KOPT-K1 (cell line): Measurements from ENCODE around the gene SLC16A1.
A peak's percentile ranks its signal among the peaks of the same experiment; 100 is the strongest.

Experiments
- H3K27ac ChIP-seq: fragments of 200-600 bp; sonication (generic); 2 replicates; pipeline ENCODE4 v1.5.1; 2016; ENCODE audit warnings: antibody characterized with exemption, mild to moderate bottlenecking, low read depth, low read length; ENCODE audit not compliant: poor library complexity, severe bottlenecking
- H3K36me3 ChIP-seq: fragments of 200-600 bp; sonication (generic); 2 replicates; pipeline ENCODE4 v1.5.1; 2017; ENCODE audit warnings: antibody characterized with exemption, mild to moderate bottlenecking, low read length, moderate library complexity; ENCODE audit not compliant: insufficient read depth
- H3K9me3 ChIP-seq: fragments of 200-600 bp; sonication (generic); 2 replicates; pipeline ENCODE4 v1.5.1; 2017; ENCODE audit warnings: antibody characterized with exemption, low read length, mild to moderate bottlenecking; ENCODE audit not compliant: insufficient read depth, poor library complexity, severe bottlenecking

The SLC16A1 gene

DNA sequence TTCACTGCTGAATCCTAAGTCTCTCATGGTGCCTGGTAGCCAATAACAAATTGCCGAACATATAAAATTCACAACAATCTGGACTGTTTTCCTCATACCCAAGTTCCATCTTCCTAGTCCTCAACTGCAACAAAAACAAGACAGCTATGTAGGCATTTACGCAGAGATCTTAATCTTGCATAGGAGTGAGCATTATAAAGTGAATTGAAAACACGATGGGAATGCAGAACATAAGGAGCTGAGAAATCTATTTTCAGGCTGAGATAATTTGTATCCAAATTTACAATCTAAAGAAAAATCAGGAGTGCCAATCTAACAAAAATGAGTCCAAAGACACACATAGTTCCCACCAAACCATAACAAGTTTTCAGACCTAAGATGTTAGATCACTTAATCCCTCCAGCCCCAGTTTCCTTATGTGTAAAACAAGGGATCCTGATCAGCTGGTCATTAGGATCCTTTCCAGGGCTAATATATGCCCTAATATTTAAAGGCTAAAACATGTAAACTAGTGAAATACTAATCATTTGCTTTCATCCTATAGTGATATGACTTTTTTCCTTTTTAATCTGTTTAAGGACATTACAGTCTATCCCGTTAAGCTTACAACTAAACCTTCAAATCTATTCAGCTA lies 1.9 kb downstream of the SLC16A1 start:
- peak overlapping the region; percentile 89 for H3K27ac ChIP-seq
- H3K36me3 ChIP-seq, result peaks cover 9% of the 10 kb centered on the region
- H3K9me3 ChIP-seq, result no peaks in the 10 kb centered on the region

DNA sequence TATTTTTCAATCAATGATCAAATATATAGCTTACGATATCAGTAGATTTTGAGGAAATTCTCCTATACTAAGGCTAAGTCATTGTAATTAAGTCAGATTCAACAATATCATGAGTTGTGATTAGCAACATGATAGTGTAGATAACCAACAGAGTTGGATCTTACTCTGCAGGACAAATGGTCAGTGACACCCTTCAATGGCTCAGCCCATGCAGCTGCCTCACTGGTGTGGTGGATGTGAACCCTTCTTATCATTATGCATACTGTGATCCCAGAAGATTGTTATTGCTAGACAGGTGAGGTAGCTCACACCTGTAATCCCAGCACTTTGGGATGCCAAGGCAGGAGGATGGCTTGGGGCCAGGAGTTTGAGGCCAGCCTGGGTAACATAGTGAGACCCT lies 5.6 kb downstream of the SLC16A1 start:
- Histone ChIP-seq H3K9me3 (no peaks in the 10 kb centered on the region), H3K36me3 (peaks cover 15% of the 10 kb centered on the region), H3K27ac (no peak overlapping the region)

- no peaks in the 10 kb centered on the region for H3K9me3 ChIP-seq
- peaks cover 40% of the 10 kb centered on the region for H3K36me3 ChIP-seq
- no peak overlapping the region for H3K27ac ChIP-seq
Observed at GRCh38 chr1:112946683-112947082, 9.3 kb downstream of the SLC16A1 start.

GRCh38 chr1:112939810-112940209 lies 16.2 kb downstream of the SLC16A1 start:
- Histone ChIP-seq H3K27ac (no peak overlapping the region), H3K36me3 (peaks cover 46% of the 10 kb centered on the region), H3K9me3 (no peaks in the 10 kb centered on the region)

DNA sequence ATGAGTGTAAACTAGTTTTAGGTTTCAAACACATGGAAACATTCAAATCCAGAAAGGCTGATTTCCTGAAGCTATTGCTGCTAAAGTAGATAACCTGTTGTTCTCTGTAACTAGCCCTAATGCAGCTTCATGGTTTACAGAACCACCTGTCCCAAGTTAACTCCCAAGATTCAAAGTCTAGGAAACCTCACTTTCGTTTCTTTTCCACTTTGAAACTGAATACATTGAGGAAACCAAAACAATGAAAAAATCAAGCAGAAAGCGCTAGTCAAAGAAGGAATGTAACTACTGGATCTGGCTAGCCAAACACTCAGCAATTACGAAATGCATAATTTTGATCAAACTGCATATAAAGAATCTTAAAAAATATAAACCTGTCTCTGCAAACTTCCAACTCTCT lies 17.8 kb downstream of the SLC16A1 start:
- Histone ChIP-seq H3K36me3 (peaks cover 31% of the 10 kb centered on the region), H3K27ac (no peak overlapping the region), H3K9me3 (no peaks in the 10 kb centered on the region)

- Histone ChIP-seq H3K36me3 (peaks cover 24% of the 10 kb centered on the region; the same call in 1 of the 2 replicates), H3K9me3 (no peaks in the 10 kb centered on the region), H3K27ac (no peak overlapping the region)
Observed at GRCh38 chr1:112937495-112937894, 18.5 kb downstream of the SLC16A1 start.

DNA sequence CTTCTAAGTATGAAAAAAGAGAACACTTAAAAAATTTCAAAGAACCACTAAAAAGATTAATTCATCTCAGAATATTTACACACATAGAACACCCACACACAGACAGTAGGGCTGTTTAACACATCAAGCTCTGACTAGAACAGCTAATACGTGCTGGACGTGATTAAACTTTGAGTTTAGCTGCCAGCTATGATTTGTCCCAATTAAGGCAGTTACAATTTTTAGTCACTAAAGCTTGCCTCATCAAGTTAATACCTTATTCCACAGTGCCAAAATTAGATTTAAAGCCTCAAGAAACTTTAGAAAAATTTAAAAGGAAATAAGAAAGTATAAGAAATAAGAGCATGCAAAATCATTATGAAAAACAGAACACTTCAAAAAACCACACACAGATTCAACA lies 18.9 kb downstream of the SLC16A1 start:
- Histone ChIP-seq H3K9me3 (no peaks in the 10 kb centered on the region), H3K36me3 (peaks cover 25% of the 10 kb centered on the region; the same call in 1 of the 2 replicates), H3K27ac (no peak overlapping the region)

DNA sequence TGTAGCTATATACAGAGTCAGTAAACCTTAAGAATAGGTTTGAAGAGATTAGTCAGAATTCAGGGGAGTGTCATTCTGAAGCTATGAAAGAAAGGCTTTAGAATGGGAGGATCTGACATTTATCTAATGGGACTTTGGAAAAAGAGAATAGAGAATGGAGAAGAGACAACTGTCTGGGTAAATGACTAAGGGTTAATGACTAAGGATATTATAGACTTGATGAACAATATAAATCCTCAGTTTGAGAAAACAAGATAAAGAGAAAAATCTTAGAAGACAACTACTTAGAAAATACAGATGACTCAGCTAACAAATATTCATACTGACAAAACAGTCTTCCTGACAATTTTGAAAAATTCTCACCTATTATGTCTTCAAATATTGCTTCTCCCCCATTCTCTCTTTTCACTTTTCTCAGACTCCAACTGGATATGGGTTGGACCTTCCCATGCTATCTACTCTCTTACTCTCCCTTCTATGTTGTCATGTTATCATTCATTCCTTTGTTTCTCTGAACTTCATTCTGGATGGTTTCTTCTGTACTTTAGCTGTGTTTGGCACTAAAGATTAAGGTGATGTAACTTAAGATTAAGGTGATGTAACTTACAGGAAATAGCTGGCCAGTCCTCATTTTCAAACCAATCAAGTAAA lies 20.4 kb downstream of the SLC16A1 start:
- Histone ChIP-seq H3K36me3 (peaks cover 20% of the 10 kb centered on the region; the same call in 1 of the 2 replicates), H3K9me3 (no peaks in the 10 kb centered on the region), H3K27ac (no peak overlapping the region)

DNA sequence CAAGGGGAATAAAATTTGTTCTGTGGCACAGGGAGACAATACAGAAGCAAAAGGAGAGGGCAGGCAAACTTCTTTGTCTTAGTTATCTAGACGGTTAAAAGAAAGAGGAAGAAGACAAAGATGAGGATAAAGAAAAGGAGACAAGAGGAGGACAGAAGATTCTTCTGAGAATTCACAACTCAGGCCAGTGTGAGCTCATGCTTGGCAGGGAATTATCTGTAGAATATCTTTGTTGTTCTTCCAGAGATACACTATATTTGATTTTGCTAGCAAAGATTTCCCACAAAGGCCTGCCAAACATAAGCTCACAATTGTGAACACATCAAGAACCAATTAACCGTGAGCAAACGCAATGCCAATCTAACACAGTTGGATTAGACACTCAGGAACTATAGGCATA lies 21.4 kb downstream of the SLC16A1 start:
- Histone ChIP-seq H3K9me3 (no peaks in the 10 kb centered on the region), H3K36me3 (peaks cover 24% of the 10 kb centered on the region), H3K27ac (no peak overlapping the region)

DNA sequence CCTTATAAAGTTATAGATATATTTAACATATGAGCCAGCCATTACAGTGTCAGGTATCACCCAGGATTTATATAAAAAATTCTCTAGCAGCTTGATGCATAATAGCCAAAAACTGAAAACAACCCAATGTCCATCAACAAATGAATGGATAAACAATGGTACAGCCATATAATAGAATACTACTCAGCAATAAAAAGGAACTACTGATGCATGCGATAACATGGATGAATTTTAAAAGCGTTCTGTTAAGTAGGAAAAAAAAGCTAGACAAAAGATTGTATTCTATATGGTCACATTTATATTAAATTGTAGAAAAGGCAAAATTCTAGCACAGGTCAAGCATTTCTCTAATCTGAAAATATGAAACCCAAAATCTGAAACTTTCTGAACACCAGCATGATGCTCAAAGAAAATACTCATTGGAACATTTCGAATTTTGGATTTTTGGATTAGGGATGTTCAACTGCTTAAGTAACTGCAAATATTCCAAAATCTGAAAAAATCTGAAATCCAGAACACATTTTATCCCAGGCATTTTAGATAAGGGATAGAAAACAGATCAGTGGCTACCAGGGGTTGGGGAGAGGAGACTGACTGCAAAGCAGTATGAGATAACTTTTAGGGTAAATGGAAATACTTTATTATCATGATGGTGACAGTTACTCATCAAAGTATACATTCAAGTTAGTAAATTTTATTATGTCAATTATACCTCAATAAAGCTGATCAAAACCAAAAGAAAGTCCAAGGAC lies 22.0 kb downstream of the SLC16A1 start:
- Histone ChIP-seq H3K9me3 (no peaks in the 10 kb centered on the region), H3K36me3 (peaks cover 25% of the 10 kb centered on the region), H3K27ac (no peak overlapping the region)

DNA sequence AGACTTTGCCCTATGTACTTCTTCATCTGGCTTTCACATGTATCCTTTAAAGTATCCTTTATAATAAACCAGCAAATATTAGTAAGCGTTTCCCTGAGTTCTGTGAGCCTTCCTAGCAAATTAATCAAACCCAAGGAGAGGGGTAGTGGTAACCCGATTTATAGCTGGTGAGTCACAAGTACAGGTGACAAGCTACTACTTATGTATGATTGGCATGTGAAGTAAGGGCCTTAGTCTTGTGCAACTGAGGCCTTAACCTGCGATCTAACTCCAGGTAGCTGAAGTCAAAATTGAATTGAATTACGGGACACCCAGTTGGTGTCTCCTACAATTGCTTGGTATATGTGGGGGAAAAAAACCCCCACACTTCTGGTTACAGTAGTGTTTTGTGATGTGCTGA lies 26.0 kb downstream of the SLC16A1 start:
- no peaks in the 10 kb centered on the region for H3K9me3 ChIP-seq
- no peak overlapping the region for H3K27ac ChIP-seq
- peaks cover 60% of the 10 kb centered on the region for H3K36me3 ChIP-seq

DNA sequence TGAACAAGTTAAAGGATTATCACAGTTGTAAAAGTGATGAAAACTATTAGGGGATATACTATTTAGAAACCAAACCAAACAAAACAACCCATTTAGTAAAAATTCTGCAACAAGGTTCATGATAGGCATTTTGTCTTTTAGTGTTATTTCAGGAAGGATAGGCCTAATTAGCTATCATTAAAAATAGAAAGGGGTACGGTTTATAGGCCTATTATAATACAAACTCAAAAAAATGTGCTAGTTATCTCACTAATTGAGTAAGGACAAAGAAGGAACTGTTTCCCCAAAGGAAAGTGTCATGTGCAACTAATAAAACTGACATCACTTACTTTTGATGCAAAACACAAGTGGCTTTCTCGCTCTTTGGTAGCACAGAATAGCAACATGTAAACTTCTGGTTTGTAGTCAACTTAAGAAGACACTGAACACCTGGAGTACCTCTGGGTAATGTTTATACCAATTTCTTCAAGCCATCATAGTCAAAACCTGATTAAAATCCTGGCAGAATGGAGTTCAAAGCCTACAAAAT lies 28.5 kb downstream of the SLC16A1 start:
- H3K27ac ChIP-seq, result no peak overlapping the region
- H3K36me3 ChIP-seq, result peaks cover 85% of the 10 kb centered on the region

GRCh38 chr1:112926858-112927257 lies 29.1 kb downstream of the SLC16A1 start:
- Histone ChIP-seq H3K27ac (no peak overlapping the region), H3K36me3 (peaks cover 85% of the 10 kb centered on the region), H3K9me3 (no peaks in the 10 kb centered on the region)

More for the DNA sequence above, 28.5 kb downstream of the SLC16A1 start:
- H3K9me3 ChIP-seq, result no peaks in the 10 kb centered on the region

DNA sequence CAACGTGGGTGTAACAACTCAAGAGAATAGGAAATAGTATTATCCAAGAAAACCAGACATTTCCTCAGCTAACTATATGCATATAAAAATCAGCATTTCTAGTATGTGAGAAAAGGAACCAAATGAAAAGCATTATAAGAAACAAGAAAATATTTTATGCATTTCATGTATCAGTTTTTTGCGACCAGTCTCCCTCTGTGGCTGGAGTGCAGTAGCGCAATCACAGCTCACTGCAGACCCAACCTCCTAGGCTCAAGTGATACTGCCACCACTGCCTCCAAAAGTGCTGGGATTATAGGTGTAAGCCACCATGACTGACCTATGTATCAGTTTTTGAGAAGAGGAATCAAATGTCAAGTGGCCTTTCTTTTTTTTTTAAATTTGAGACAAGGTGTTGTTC lies 31.0 kb downstream of the SLC16A1 start:
- Histone ChIP-seq H3K27ac (no peak overlapping the region), H3K9me3 (no peaks in the 10 kb centered on the region), H3K36me3 (peaks cover 100% of the 10 kb centered on the region)

GRCh38 chr1:112923959-112924349 lies 32.0 kb downstream of the SLC16A1 start:
- no peaks in the 10 kb centered on the region for H3K9me3 ChIP-seq
- no peak overlapping the region for H3K27ac ChIP-seq
- peaks cover 100% of the 10 kb centered on the region for H3K36me3 ChIP-seq
